Measurements from ENCODE around the gene ABLIM1.

The ABLIM1 gene

GRCh38 chr10:114483575-114483974 lies 174.5 kb downstream of the ABLIM1 start:
- DNase-seq: no peak

- DNase-seq: no peak
These were observed 175.4 kb downstream of the ABLIM1 start for GRCh38 chr10:114482480-114483304.

GRCh38 chr10:114481055-114481454 lies 177.0 kb downstream of the ABLIM1 start:
- no peak for DNase-seq

- DNase-seq: no peak
These were observed 178.2 kb downstream of the ABLIM1 start for GRCh38 chr10:114479836-114480235.

GRCh38 chr10:114479307-114479706 lies 178.8 kb downstream of the ABLIM1 start:
- DNase-seq: no peak

- DNase-seq: no peak
These were observed 179.8 kb downstream of the ABLIM1 start for GRCh38 chr10:114478281-114478680.

GRCh38 chr10:114477285-114477684 lies 180.8 kb downstream of the ABLIM1 start:
- DNase-seq: no peak

GRCh38 chr10:114474989-114475388 lies 183.1 kb downstream of the ABLIM1 start:
- no peak for DNase-seq

GRCh38 chr10:114473776-114474175 lies 184.3 kb downstream of the ABLIM1 start:
- DNase-seq: no peak

GRCh38 chr10:114472877-114473253 lies 185.2 kb downstream of the ABLIM1 start:
- no peak for DNase-seq

- no peak for DNase-seq
These were observed 185.9 kb downstream of the ABLIM1 start for GRCh38 chr10:114471906-114472876.

GRCh38 chr10:114470956-114471905 lies 186.8 kb downstream of the ABLIM1 start:
- peak; percentile 79 for DNase-seq

- DNase-seq: no peak
These were observed 187.7 kb downstream of the ABLIM1 start for GRCh38 chr10:114470361-114470760.

- DNase-seq: peak; percentile 43
These were observed 199.1 kb downstream of the ABLIM1 start for GRCh38 chr10:114458955-114459354.

- no peak for DNase-seq
These were observed 199.7 kb downstream of the ABLIM1 start for GRCh38 chr10:114458216-114458920.

GRCh38 chr10:114453576-114453975 lies 204.5 kb downstream of the ABLIM1 start:
- DNase-seq: no peak

- no peak for DNase-seq
These were observed 209.2 kb downstream of the ABLIM1 start for GRCh38 chr10:114448897-114449296.

GRCh38 chr10:114445332-114445731 lies 212.7 kb downstream of the ABLIM1 start:
- DNase-seq: no peak

GRCh38 chr10:114444819-114445218 lies 213.3 kb downstream of the ABLIM1 start:
- DNase-seq: no peak

GRCh38 chr10:114442091-114442630 lies 215.9 kb downstream of the ABLIM1 start:
- no peak for DNase-seq

GRCh38 chr10:114441107-114441506 lies 217.0 kb downstream of the ABLIM1 start:
- no peak for DNase-seq
